Activated T-helper 17 cell treated with anti-CD3 and anti-CD28 coated beads, Interleukin-2, amount 50 U/mL, for 72 hours (primary cell): ENCODE data around the gene ZNF324B. TPM values are rescaled to one million over a fixed set of nuclear protein-coding genes. Genes with fewer than 3 reads are reported as not detected.
"Not testable (repeated sequence)": the region's sequence is repeated elsewhere in the genome, so short reads cannot be mapped to it uniquely, and the experiment has no call there.

Source experiments
- ATAC-seq: fragments of 150-1000 bp; cut with Tn5 transposase; replicated peaks from 2 replicates; pipeline ENCODE4 v1.10.0; 2021; ENCODE audit warnings: mild to moderate bottlenecking, moderate library complexity
- H3K27ac Mint-ChIP-seq: one replicate; pipeline ENCODE4 v1.8.0; 2022; ENCODE audit warnings: mixed read lengths
- H3K27me3 Mint-ChIP-seq: one replicate; pipeline ENCODE4 v1.8.0; 2022; ENCODE audit warnings: mixed read lengths
- H3K36me3 Mint-ChIP-seq: one replicate; pipeline ENCODE4 v1.8.0; 2022; ENCODE audit warnings: low read depth, mild to moderate bottlenecking, mixed read lengths
- H3K4me1 Mint-ChIP-seq: one replicate; pipeline ENCODE4 v1.8.0; 2022; ENCODE audit warnings: mixed read lengths
- H3K4me3 Mint-ChIP-seq: one replicate; pipeline ENCODE4 v1.8.0; 2022; ENCODE audit warnings: mild to moderate bottlenecking, mixed read lengths
- H3K9me3 Mint-ChIP-seq: one replicate; pipeline ENCODE4 v1.8.0; 2022; ENCODE audit warnings: mixed read lengths
- total RNA-seq, 2 donors: library from RNA; stranded (reverse); gene quantifications; one replicate each; pipeline ENCODE4 v1.2.3, GENCODE V29; 2022

The ZNF324B gene
- total RNA-seq, 2 donors from 2014 or later = 8.8 to 8.9 TPM

DNA sequence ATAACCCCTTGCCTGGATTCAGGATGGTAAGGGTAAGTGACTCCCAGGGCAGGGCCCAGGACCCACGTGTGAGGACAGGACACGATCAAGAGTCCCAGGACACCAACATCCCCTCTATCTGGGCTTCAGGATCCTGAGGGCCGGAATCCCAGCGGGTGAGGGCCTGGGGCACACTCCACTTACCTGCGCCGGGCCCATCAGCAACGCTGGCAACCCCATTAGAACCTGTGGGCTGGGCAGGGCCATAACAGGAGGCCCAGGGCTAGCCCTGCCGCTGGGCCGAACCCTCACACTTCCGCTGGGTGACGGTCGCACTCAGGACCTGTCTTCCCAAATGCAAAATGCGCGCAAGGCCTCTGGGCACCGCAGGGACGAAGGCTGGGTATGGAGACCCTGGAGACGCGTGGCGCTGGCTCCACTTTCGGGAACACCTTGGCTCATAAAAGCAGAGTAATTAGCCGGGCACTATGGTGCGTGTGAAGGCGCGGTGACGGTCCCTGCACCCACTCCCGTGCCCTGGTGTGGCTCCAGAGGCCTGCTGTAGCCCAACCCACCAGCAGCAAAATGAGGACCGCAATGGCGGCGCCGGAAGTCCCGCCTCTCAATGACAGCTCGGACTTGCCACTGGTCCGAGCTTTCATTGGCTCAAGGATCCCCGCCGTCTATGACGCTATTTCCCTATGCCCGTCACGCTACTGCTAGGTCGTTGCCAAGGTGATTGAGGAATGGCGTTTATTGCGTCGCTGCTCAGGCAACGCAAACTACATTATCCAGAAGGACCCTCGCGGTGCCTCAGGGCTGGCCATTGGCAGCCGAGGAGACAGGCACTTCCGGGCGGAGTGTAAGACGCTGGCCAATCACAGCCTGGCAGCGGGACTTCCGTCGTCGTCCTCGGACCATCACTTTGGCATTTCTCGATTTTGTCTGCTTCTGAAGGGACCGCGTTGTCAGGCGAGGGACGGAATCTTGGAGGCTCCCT, 11.6 kb upstream of the ZNF324B start, which contains the start of gene ZNF132:
Gene ZNF132 (minus strand): TSS at position 578 of the 979 bp plus-strand sequence. CDS start 332 bp downstream, at position 246.
- peak within 1 kb of the TSS; percentile 97 for H3K27ac Mint-ChIP-seq
- H3K36me3 Mint-ChIP-seq = peaks cover 55% of the 10 kb centered on the region
- peaks cover 20% of the 10 kb centered on the region for H3K9me3 Mint-ChIP-seq
- ATAC-seq = peak; percentile 98
- peak within 1 kb of the TSS; percentile 97 for H3K4me3 Mint-ChIP-seq
- H3K4me1 Mint-ChIP-seq = peaks cover 24% of the 10 kb centered on the region
- H3K27me3 Mint-ChIP-seq = no peaks in the 10 kb centered on the region

DNA sequence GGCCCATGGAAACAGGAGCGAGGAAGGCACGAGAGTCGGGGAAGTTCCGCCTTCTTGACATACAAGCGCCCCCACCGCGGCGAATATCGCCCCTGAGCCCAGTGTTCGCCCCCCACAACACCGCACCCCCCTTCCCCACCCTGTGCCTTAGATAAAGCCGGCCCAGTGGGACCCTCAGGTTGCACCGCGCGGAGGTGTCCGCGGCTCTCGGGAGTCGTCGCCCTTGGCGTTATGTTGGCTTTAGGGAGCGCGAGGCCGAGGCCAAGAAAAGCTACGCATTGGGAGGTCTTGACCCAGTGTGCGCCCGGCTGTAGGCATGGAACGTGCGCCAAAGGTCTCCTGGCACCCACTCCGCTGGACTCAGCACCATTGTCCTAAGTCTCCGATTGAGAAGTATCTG, 10.9 kb upstream of the ZNF324B start:
- H3K27ac Mint-ChIP-seq = peak overlapping the region; percentile 97
- peaks cover 48% of the 10 kb centered on the region for H3K36me3 Mint-ChIP-seq
- peaks cover 17% of the 10 kb centered on the region for H3K9me3 Mint-ChIP-seq
- no peaks in the 10 kb centered on the region for H3K27me3 Mint-ChIP-seq
- peak overlapping the region; percentile 97 for H3K4me3 Mint-ChIP-seq
- no peak for ATAC-seq
- H3K4me1 Mint-ChIP-seq = peaks cover 24% of the 10 kb centered on the region

DNA sequence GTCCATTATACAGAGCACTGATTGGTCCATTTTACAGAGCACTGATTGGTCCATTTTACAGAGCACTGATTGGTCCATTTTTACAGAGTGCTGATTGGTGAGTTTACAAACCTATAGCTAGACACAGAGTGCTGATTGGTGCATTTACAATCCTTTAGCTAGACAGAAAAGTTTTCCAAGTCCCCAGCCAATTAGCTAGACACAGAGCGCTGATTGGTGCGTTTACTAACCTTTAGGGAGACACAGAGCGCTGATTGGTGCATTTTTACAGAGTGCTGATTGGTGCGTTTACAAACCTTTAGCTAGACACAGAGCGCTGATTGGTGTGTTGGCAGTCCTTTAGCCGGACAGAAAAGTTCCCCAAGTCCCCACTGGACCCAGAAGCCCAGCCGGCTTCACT, 8.4 kb upstream of the ZNF324B start:
- ATAC-seq, H3K27ac Mint-ChIP-seq, H3K27me3 Mint-ChIP-seq, H3K4me3 Mint-ChIP-seq: not testable (repeated sequence)
- H3K36me3 Mint-ChIP-seq = peaks cover 23% of the 10 kb centered on the region
- H3K4me1 Mint-ChIP-seq = peaks cover 19% of the 10 kb centered on the region
- H3K9me3 Mint-ChIP-seq = peaks cover 13% of the 10 kb centered on the region

DNA sequence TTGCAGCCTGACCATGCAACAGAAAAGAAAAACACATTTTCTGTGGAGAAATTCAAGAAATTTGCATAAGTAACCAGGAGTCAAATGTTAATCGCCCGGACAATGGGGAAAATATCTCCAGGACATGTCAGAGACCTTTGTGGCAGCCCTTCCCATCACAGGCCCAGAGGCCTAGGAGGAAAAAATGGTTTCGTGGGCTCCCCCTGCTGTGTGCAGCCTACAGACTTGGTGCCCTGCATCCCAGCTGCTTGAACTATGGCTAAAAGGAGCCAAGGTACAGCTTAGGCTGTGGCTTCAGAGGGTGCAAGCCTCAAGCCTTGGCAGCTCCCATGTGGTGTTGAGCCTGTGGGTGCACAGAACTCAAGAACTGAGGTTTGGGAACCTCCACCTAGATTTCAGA, 2.6 kb upstream of the ZNF324B start:
- not testable (repeated sequence) for H3K4me3 Mint-ChIP-seq, ATAC-seq, H3K27me3 Mint-ChIP-seq, H3K36me3 Mint-ChIP-seq, H3K27ac Mint-ChIP-seq, H3K9me3 Mint-ChIP-seq
- peaks cover 20% of the 10 kb centered on the region for H3K4me1 Mint-ChIP-seq

DNA sequence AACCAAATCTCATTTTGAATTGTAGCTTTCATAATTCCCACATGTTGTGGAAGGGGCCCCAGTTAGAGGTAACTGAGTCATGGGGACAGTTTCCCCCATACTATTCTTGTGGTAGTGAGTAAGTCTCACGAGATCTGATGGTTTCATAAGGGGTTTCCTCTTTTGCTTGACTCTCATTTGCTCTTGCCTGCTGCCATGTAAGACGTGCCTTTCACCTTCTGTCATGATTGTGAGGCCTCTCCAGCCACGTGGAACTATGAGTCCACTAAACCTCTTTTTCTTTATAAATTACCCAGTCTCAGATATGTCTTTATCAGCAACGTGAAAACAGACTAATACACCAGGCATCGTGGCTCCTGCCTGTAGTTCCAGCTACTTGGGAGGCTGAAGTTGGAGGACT, 1.4 kb upstream of the ZNF324B start:
- Mint-ChIP-seq H3K4me1 (peaks cover 20% of the 10 kb centered on the region), H3K27ac (peak overlapping the region; percentile 49), H3K4me3 (peak overlapping the region; percentile 87)
- not testable (repeated sequence) for H3K9me3 Mint-ChIP-seq, H3K27me3 Mint-ChIP-seq, H3K36me3 Mint-ChIP-seq
- peak; percentile 3 for ATAC-seq

DNA sequence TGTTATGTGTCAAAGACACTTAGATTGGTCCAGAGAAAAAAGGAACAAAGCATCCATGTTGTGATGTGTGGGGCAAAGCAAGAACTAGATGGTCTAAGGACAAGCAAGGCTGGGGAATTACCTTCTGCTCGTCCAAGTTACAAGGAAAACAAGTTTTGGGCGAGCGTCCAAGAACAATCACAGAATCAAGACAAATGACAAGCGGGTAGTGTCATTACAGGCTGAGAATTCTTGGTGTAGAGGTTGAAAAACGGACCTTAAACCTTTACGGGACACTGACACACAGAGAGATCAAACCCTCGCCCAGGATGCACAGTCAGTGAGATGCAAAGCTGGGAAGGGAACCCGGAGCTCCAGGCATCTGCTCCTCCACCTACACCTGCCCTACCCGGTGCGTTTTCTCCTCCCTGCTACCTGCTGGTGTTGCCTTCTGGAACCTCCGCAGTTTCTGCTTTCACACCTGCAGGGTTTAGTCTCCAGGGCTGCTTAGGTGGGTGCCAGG, 515 bp upstream of the ZNF324B start:
- H3K36me3 Mint-ChIP-seq = peaks cover 11% of the 10 kb centered on the region
- peaks cover 20% of the 10 kb centered on the region for H3K4me1 Mint-ChIP-seq
- peaks cover 9% of the 10 kb centered on the region for H3K9me3 Mint-ChIP-seq
- H3K4me3 Mint-ChIP-seq = peak overlapping the region; percentile 87
- H3K27ac Mint-ChIP-seq = peak overlapping the region; percentile 86
- ATAC-seq = peak; percentile 10
- H3K27me3 Mint-ChIP-seq = peaks cover 6% of the 10 kb centered on the region

DNA sequence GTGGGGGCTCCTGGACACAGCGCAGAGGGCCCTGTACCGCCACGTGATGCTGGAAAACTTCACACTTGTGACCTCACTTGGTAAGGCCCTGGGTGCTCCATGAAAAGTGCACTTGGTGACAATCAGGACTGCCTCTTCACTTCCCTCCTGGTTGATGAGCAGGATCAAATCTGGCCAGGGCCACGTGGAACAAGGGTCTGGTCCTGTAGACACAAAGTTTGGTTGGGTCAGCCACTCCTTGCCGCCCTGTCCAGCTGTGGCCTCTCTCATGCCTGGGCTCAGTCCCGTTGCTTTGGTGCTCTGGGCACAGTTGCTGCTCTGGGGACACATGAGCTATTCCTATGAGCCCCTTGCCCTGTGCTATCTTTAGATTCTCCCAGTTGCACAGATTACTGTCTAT, 2.3 kb downstream of the ZNF324B start:
- no peak for ATAC-seq
- H3K27ac Mint-ChIP-seq = no peak overlapping the region
- H3K4me3 Mint-ChIP-seq = no peak overlapping the region
- peaks cover 3% of the 10 kb centered on the region for H3K9me3 Mint-ChIP-seq
- H3K4me1 Mint-ChIP-seq = peaks cover 20% of the 10 kb centered on the region
- H3K36me3 Mint-ChIP-seq = peaks cover 15% of the 10 kb centered on the region
- no peaks in the 10 kb centered on the region for H3K27me3 Mint-ChIP-seq

DNA sequence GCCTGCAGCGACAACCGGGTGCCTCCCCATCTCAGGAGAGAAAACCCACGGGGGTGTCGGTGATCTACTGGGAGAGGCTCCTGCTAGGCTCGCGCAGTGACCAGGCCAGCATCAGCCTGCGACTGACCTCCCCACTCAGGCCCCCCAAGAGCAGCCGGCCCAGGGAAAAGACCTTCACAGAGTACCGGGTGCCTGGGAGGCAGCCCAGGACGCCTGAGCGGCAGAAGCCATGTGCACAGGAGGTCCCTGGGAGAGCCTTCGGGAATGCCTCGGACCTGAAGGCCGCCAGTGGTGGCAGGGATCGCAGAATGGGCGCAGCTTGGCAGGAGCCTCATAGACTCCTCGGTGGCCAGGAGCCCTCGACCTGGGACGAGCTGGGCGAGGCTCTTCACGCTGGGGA, 3.9 kb downstream of the ZNF324B start:
- Mint-ChIP-seq H3K36me3 (peaks cover 15% of the 10 kb centered on the region), H3K4me1 (peaks cover 13% of the 10 kb centered on the region), H3K4me3 (no peak overlapping the region), H3K27ac (no peak overlapping the region), H3K27me3 (no peaks in the 10 kb centered on the region), H3K9me3 (no peaks in the 10 kb centered on the region)
- ATAC-seq = no peak

DNA sequence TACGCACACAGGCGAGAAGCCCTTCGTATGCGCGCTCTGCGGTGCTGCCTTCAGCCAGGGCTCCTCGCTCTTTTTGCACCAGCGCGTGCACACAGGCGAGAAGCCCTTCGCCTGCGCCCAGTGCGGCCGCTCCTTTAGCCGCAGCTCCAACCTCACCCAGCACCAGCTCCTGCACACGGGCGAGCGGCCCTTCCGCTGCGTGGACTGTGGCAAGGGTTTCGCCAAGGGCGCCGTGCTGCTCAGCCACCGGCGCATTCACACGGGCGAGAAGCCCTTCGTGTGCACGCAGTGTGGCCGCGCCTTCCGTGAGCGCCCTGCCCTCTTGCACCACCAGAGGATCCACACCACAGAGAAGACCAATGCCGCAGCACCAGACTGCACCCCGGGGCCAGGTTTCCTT, 4.7 kb downstream of the ZNF324B start:
- H3K27ac Mint-ChIP-seq = no peak overlapping the region
- peaks cover 15% of the 10 kb centered on the region for H3K36me3 Mint-ChIP-seq
- no peaks in the 10 kb centered on the region for H3K27me3 Mint-ChIP-seq
- ATAC-seq = no peak
- H3K4me3 Mint-ChIP-seq = no peak overlapping the region
- H3K9me3 Mint-ChIP-seq = no peaks in the 10 kb centered on the region
- peaks cover 7% of the 10 kb centered on the region for H3K4me1 Mint-ChIP-seq

DNA sequence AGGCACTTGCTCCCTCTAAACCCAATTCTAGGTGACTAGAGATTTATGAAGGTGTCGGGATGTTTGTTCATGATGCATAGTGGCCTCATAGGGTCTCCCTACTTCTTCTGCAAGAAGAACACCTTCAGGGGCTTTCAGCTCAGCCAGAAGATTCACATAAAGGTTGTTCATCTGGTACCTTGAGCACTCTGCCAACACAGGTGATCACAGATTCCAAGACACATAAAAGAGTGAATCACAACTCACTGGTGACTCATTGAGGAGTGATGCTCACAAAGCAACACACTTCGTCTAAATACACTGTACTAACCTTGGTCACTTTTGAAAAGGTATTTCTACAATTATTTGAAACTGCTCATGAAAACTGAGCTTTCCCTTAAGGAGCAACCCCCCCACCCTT, 8.6 kb downstream of the ZNF324B start:
- H3K9me3 Mint-ChIP-seq = no peaks in the 10 kb centered on the region
- ATAC-seq = no peak
- peaks cover 7% of the 10 kb centered on the region for H3K36me3 Mint-ChIP-seq
- H3K27me3 Mint-ChIP-seq = no peaks in the 10 kb centered on the region
- no peak overlapping the region for H3K27ac Mint-ChIP-seq
- no peak overlapping the region for H3K4me3 Mint-ChIP-seq
- no peaks in the 10 kb centered on the region for H3K4me1 Mint-ChIP-seq

DNA sequence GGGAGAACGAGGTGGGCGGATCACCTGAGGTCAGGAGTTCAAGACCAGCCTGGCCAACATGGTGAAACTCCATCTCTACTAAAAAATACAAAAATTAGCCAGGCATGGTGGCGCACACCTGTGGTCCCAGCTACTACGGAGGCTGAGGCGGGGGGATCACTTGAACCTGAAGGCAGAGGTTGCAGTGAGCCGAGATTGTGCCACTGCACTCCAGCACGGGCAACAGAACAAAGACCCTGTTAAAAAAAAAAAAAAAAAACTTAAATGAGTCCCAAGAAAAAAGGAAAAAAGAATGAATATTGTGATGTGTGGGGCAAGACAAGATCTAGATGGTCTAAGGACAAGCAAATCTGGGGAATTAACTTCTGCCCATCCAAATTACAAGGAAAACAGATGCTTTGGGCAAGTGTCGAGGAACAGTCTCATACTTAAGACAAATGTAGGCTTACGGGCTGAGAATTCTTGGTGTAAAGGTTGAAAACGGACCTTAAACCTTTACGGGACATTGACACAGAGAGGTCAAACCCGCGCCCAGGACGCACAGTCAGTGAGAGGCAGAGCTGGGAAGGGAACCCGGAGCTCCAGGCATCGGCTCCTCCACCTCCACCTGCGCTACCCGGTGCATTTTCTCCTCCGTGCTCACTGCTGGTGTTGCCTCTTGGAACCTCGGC, 14.8 kb downstream of the ZNF324B start:
- Mint-ChIP-seq H3K9me3 (no peaks in the 10 kb centered on the region), H3K36me3 (peaks cover 16% of the 10 kb centered on the region), H3K4me3 (peak overlapping the region; percentile 85), H3K27me3 (no peaks in the 10 kb centered on the region), H3K27ac (peak overlapping the region; percentile 48), H3K4me1 (peaks cover 6% of the 10 kb centered on the region)
- peak; percentile 23 for ATAC-seq

DNA sequence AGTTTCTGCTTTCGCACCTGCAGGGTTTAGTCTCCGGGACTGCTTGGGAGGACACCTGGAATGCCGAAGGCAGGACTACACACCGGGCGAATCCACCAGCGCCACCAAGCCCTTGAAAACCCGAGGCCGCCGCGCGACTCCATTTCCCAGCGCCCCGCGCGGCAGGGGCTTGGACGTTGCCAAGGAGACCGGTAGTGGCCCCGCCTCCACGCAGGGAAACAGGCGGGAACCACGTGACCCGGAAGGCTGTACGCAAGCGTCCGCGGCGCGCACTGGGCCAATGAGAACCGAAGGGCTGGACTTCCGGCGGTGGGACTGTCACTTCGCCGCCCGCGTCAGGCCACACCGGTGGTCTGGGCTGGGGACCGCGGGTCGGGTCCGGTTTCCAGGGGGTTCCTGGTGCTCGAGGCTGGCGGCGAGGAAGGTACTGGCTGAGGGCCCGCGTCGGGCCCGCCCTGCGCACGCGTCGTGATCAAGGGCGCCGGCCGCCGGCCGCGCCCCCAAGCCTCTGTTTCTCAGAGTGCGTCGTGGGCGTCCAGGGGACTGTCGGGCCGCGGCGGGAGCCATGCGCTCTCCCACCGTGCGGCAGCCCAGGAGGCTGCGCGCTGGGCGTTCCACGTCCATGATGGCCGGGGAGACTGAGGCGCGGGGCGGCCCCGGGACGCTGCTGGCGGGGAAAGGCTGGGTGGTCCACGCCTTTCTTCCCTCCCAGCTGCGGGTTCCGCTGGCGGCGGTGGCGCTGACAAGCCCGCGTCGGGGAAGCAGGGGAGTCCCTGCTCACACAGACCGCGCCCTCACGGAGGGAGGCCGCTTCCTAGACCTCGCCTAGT, 15.6 kb downstream of the ZNF324B start, which contains the start of gene ZNF324:
Gene ZNF324 (plus strand): TSS at position 321 of the 830 bp plus-strand sequence. CDS start 2,106 bp downstream, outside the sequence.
- H3K9me3 Mint-ChIP-seq = no peaks in the 10 kb centered on the region
- H3K27me3 Mint-ChIP-seq = no peaks in the 10 kb centered on the region
- peak within 1 kb of the TSS; percentile 85 for H3K4me3 Mint-ChIP-seq
- H3K36me3 Mint-ChIP-seq = peaks cover 21% of the 10 kb centered on the region
- H3K27ac Mint-ChIP-seq = peak within 1 kb of the TSS; percentile 79
- peaks cover 6% of the 10 kb centered on the region for H3K4me1 Mint-ChIP-seq
- peak; percentile 99 for ATAC-seq

DNA sequence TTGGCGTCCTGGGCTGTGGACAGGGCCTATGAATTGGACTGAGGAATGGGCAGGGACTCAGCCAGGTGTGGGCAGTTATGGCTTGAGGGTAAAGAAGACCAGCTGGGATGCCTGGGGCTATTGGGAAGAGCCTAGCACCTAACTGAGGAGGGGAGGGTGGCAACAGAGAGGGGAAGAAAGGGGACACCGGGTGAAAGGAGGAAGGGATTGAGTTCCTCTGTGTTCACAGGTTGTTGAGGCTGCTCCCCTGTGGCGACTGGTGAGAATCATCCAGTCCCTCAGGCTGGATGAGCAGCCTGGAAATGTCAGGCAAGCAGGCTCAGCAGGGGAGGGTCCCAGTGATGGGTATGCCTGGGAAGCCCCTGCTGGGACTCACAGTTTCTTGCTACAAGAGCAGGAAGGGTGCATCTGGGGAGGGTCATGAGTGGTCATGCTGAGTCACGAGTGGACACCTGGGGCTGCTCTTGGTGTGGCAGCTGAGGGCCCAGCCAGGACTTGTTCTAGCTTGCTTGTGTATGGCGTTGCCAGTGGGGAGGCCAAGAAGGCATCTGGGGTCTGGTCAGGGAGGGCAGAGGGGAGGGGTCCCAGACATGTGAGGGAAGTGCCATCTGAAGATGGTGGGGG, 16.9 kb downstream of the ZNF324B start:
- Mint-ChIP-seq H3K36me3 (peaks cover 35% of the 10 kb centered on the region), H3K4me3 (peak overlapping the region; percentile 85), H3K4me1 (peaks cover 6% of the 10 kb centered on the region), H3K27me3 (no peaks in the 10 kb centered on the region), H3K9me3 (no peaks in the 10 kb centered on the region), H3K27ac (peak overlapping the region; percentile 79)
- no peak for ATAC-seq
